ENCODE results near the gene PAMR1.
"Not testable (repeated sequence)": the region's sequence is repeated elsewhere in the genome, so short reads cannot be mapped to it uniquely, and the experiment has no call there.

Gene PAMR1

GRCh38 chr11:35525501-35526175, at the start of gene PAMR1:
Gene PAMR1 (minus strand): TSS chr11:35525616. CDS start chr11:35525585, 31 bp downstream.
- DNase-seq = no peak

- DNase-seq = no peak
Observed at GRCh38 chr11:35571696-35572095, 46.3 kb upstream of the PAMR1 start.

GRCh38 chr11:35567737-35568465, 42.5 kb upstream of the PAMR1 start:
- no peak for DNase-seq

GRCh38 chr11:35566885-35567284, 41.5 kb upstream of the PAMR1 start:
- no peak for DNase-seq

GRCh38 chr11:35566181-35566580, 40.8 kb upstream of the PAMR1 start:
- DNase-seq = no peak

- DNase-seq = no peak
Observed at GRCh38 chr11:35564245-35564595, 38.8 kb upstream of the PAMR1 start.

GRCh38 chr11:35563484-35564244, 38.2 kb upstream of the PAMR1 start:
- DNase-seq = no peak

GRCh38 chr11:35559949-35560348, 34.5 kb upstream of the PAMR1 start:
- DNase-seq = no peak

- DNase-seq = no peak
Observed at GRCh38 chr11:35558513-35558912, 33.1 kb upstream of the PAMR1 start.

GRCh38 chr11:35555488-35555887, 30.1 kb upstream of the PAMR1 start:
- no peak for DNase-seq

GRCh38 chr11:35554491-35555437, 29.3 kb upstream of the PAMR1 start:
- DNase-seq = no peak

- no peak for DNase-seq
Observed at GRCh38 chr11:35553831-35554230, 28.4 kb upstream of the PAMR1 start.

GRCh38 chr11:35553021-35553420, 27.6 kb upstream of the PAMR1 start:
- no peak for DNase-seq

GRCh38 chr11:35552616-35553015, 27.2 kb upstream of the PAMR1 start:
- no peak for DNase-seq

- no peak for DNase-seq
Observed at GRCh38 chr11:35550374-35551036, 25.1 kb upstream of the PAMR1 start.

GRCh38 chr11:35549787-35550186, 24.4 kb upstream of the PAMR1 start:
- DNase-seq = no peak

- DNase-seq = no peak
Observed at GRCh38 chr11:35548925-35549561, 23.6 kb upstream of the PAMR1 start.

GRCh38 chr11:35547995-35548394, 22.6 kb upstream of the PAMR1 start:
- DNase-seq = not testable (repeated sequence)

- DNase-seq = no peak
Observed at GRCh38 chr11:35546317-35546716, 20.9 kb upstream of the PAMR1 start.

- DNase-seq = no peak
Observed at GRCh38 chr11:35545391-35546003, 20.1 kb upstream of the PAMR1 start.

- DNase-seq = no peak
Observed at GRCh38 chr11:35543481-35543880, 18.1 kb upstream of the PAMR1 start.

All from activated naive CD4-positive, alpha-beta T cell treated with Interleukin-2 at 50 U/mL for 16 hours (primary cell).